K562 (cell line): ENCODE results near the gene RTBDN. TPM values are rescaled to one million over a fixed set of nuclear protein-coding genes. Genes with fewer than 3 reads are reported as not detected.

Experiments
- ATF7 ChIP-seq: fragments of 450-650 bp; IDR thresholded peaks from 2 replicates; pipeline ENCODE4 v1.7.1; 2014; ENCODE audit warnings: mild to moderate bottlenecking, moderate library complexity
- BCOR ChIP-seq: fragments of 450-650 bp; IDR thresholded peaks from 2 replicates; pipeline ENCODE4 v1.6.1; 2016
- CBX2 ChIP-seq: fragments of 200-600 bp; sonication (generic); IDR thresholded peaks from one replicate; pipeline ENCODE4 v1.6.1; 2012; ENCODE audit warnings: mild to moderate bottlenecking, low read length, inconsistent platforms; ENCODE audit not compliant: insufficient read depth, poor library complexity, severe bottlenecking
- CTBP1 ChIP-seq: fragments of 450-650 bp; IDR thresholded peaks from 2 replicates; pipeline ENCODE4 v1.6.1; 2016; ENCODE audit warnings: borderline replicate concordance
- GATAD2A ChIP-seq: fragments of 450-650 bp; IDR thresholded peaks from 2 replicates; pipeline ENCODE4 v1.6.1; 2017
- HMG20B ChIP-seq: fragments of 250-450 bp; sonication (Bioruptor Pico); IDR thresholded peaks from 2 replicates; pipeline ENCODE4 v1.5.0; 2021; ENCODE audit warnings: mild to moderate bottlenecking
- HMGN3 ChIP-seq: IDR thresholded peaks from 2 replicates; pipeline ENCODE4 v1.6.1; 2011; ENCODE audit warnings: borderline replicate concordance, low read depth, mild to moderate bottlenecking, mixed read lengths, low read length; ENCODE audit not compliant: insufficient read length; ENCODE audit errors: extremely low read depth
- JUN ChIP-seq, 2 experiments: sonication (generic) in 1 of 2; formaldehyde crosslinking in 1 of 2; IDR thresholded peaks; 2 replicates each; pipeline versions ENCODE4 v1.6.1 to v1.8.0; 2012 to 2022; ENCODE audit warnings: borderline replicate concordance in 2 of 2, mild to moderate bottlenecking in 2 of 2, improper control_type of control experiment in 1 of 2, low read depth in 1 of 2, low read length in 1 of 2, missing genetic modification reagents in 1 of 2
- KDM2B ChIP-seq: fragments of 250-450 bp; sonication (Bioruptor Pico); IDR thresholded peaks from 2 replicates; pipeline ENCODE4 v1.8.0; 2021; ENCODE audit warnings: mild to moderate bottlenecking, moderate library complexity
- LCOR ChIP-seq: sonication (generic); formaldehyde crosslinking; IDR thresholded peaks from 2 replicates; pipeline ENCODE4 v1.8.0; 2022; ENCODE audit warnings: mild to moderate bottlenecking, missing genetic modification reagents
- MCM3 ChIP-seq: fragments of 450-650 bp; IDR thresholded peaks from 2 replicates; pipeline ENCODE4 v1.6.1; 2016
- MECOM ChIP-seq: fragments of 250-450 bp; sonication (Bioruptor Pico); IDR thresholded peaks from 2 replicates; pipeline ENCODE4 v1.8.0; 2022; ENCODE audit warnings: inconsistent platforms
- NFIX ChIP-seq: fragments of 250-450 bp; sonication (Bioruptor Pico); IDR thresholded peaks from 2 replicates; pipeline ENCODE4 v1.4.0; 2020; ENCODE audit warnings: low read depth, mild to moderate bottlenecking, moderate library complexity
- PHF21A ChIP-seq: fragments of 450-650 bp; IDR thresholded peaks from 2 replicates; pipeline ENCODE4 v1.6.1; 2017; ENCODE audit warnings: low read depth, borderline replicate concordance
- SNIP1 ChIP-seq: fragments of 450-650 bp; IDR thresholded peaks from 2 replicates; pipeline ENCODE4 v1.7.1; 2017; ENCODE audit warnings: low read depth, mild to moderate bottlenecking
- STAT5B ChIP-seq: fragments of 250-450 bp; sonication (Bioruptor Pico); IDR thresholded peaks from 2 replicates; pipeline ENCODE4 v1.8.0; 2021; ENCODE audit warnings: mild to moderate bottlenecking, inconsistent platforms
- YBX1 ChIP-seq: fragments of 450-650 bp; IDR thresholded peaks from 2 replicates; pipeline ENCODE4 v1.7.1; 2016; ENCODE audit warnings: mild to moderate bottlenecking
- ZNF41 ChIP-seq: fragments of 250-450 bp; sonication (Bioruptor Pico); conservative IDR thresholded peaks from 2 replicates; pipeline ENCODE4 v1.4.0; 2020; ENCODE audit warnings: mild to moderate bottlenecking
- ZNF76 ChIP-seq: fragments of 250-450 bp; sonication (Bioruptor Pico); IDR thresholded peaks from 2 replicates; pipeline ENCODE4 v1.4.0; 2020; ENCODE audit warnings: mild to moderate bottlenecking, moderate library complexity, borderline replicate concordance
- polyA plus RNA-seq, 8 experiments: library from polyadenylated mRNA; depleted of rRNA in 4 of 8; stranded (reverse) in 5 of 8; unstranded in 3 of 8; fragments of >200 nt; fragmentation: Nextera tagmentation in 2 of 8; fragmentation: Illumina TruSeq in 1 of 8; extraction: Ambion mirVana in 2 of 8; extraction: Trizol in 1 of 8; gene quantifications; 2 replicates each; pipeline versions ENCODE4 v1.2.1 to v1.2.3, GENCODE V29; 2011 to 2014; ENCODE audit warnings: inconsistent platforms in 1 of 8, missing spikeins in 1 of 8
- total RNA-seq, 7 experiments: library from RNA; depleted of rRNA in 6 of 7; stranded (reverse); fragments of >200 nt in 6 of 7; fragmentation: Illumina TruSeq in 2 of 7; extraction: Trizol in 2 of 7; gene quantifications; 2 replicates each; pipeline versions ENCODE4 v1.2.1 to v1.2.3, GENCODE V29; 2011 to 2021; ENCODE audit warnings: low replicate concordance in 1 of 7
- TF ChIP-seq, protein P1 (sequence below): fragments of 250-450 bp; sonication (Bioruptor Pico); IDR thresholded peaks from 2 replicates; pipeline ENCODE4 v1.8.0; 2021; ENCODE audit warnings: mild to moderate bottlenecking, moderate library complexity
- TF ChIP-seq, protein P2 (sequence below): fragments of 200-800 bp; sonication (Bioruptor generic); IDR thresholded peaks from 2 replicates; pipeline ENCODE4 v1.6.1; 2017; ENCODE audit warnings: missing genetic modification characterization, missing compliant biosample characterization
- TF ChIP-seq, protein P3 (sequence below), 2 experiments: fragments of 450-650 bp; IDR thresholded peaks; 2 replicates each; pipeline ENCODE4 v1.6.1; 2016

The RTBDN gene
- total and polyA plus RNA-seq, 9 of the 15 experiments (the other 6 are each of a cell fraction or from before 2014, with no cell fraction given): 0.20 to 2.3 (median 0.72) TPM; not detected in 1

DNA sequence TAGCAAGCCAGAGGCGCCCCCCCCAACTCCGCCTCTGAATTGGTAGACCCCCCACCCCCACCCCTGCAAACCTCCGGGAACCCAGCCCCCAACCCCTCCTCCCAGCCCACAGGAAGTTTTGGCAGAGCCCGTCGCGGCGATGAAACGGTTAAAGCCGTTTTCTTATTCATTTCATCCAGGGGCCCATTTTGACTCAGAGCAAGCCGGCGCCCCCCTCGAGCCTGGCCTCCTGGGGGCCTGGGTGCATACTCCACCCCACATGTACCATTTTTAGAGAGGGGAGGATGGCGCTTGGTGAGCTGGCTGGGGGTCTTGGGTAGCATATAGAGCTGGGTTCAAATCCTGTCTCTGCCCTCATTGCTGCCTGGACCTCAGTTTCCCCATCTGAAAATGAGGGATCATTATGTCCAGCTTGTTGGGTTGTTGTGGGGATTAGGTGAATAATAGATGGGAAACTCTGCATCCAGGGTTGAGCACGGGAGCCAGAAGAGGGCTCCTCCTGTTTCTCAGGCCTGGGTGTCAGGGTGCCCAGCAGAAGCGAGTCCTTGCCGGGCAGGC, 51.0 kb downstream of the RTBDN start (continued):
- no peak for TF ChIP-seq JUN (IDR thresholded peaks at IDR 0.05; ENCODE audit: borderline replicate concordance, low read depth, low read length)
- TF ChIP-seq JUN (CRISPR knock-in tag; IDR thresholded peaks at IDR 0.05; ENCODE audit: borderline replicate concordance): no peak
- no peak for TF ChIP-seq HMGN3
- TF ChIP-seq GATAD2A: 0 out of 2 replicates have a peak, but pooled peaks have one; percentile 9
- no peak for TF ChIP-seq KDM2B (CRISPR knock-in tag)
- TF ChIP-seq STAT5B (CRISPR knock-in tag): no peak
- TF ChIP-seq ATF7: no peak
- TF ChIP-seq LCOR: no peak
- TF ChIP-seq, protein P1, sequence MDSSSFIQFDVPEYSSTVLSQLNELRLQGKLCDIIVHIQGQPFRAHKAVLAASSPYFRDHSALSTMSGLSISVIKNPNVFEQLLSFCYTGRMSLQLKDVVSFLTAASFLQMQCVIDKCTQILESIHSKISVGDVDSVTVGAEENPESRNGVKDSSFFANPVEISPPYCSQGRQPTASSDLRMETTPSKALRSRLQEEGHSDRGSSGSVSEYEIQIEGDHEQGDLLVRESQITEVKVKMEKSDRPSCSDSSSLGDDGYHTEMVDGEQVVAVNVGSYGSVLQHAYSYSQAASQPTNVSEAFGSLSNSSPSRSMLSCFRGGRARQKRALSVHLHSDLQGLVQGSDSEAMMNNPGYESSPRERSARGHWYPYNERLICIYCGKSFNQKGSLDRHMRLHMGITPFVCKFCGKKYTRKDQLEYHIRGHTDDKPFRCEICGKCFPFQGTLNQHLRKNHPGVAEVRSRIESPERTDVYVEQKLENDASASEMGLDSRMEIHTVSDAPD: no peak
- no peak for TF ChIP-seq MCM3
- no peak for TF ChIP-seq NFIX (CRISPR knock-in tag)
- TF ChIP-seq ZNF76 (CRISPR knock-in tag): no peak
- TF ChIP-seq HMG20B (CRISPR knock-in tag): no peak
- TF ChIP-seq PHF21A: no peak
- peak; percentile 41; the same call in 1 of the 2 replicates for TF ChIP-seq BCOR
- no peak for TF ChIP-seq CBX2
- no peak for TF ChIP-seq ZNF41
- TF ChIP-seq YBX1: no peak
- TF ChIP-seq, protein P2, sequence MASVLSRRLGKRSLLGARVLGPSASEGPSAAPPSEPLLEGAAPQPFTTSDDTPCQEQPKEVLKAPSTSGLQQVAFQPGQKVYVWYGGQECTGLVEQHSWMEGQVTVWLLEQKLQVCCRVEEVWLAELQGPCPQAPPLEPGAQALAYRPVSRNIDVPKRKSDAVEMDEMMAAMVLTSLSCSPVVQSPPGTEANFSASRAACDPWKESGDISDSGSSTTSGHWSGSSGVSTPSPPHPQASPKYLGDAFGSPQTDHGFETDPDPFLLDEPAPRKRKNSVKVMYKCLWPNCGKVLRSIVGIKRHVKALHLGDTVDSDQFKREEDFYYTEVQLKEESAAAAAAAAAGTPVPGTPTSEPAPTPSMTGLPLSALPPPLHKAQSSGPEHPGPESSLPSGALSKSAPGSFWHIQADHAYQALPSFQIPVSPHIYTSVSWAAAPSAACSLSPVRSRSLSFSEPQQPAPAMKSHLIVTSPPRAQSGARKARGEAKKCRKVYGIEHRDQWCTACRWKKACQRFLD (CRISPR knock-in tag): peak; percentile 23; the same call in 1 of the 2 replicates
- TF ChIP-seq MECOM: 0 out of 2 replicates have a peak, but pooled peaks have one; percentile 11
- TF ChIP-seq SNIP1: no peak
- TF ChIP-seq CTBP1: no peak
- TF ChIP-seq, protein P3, sequence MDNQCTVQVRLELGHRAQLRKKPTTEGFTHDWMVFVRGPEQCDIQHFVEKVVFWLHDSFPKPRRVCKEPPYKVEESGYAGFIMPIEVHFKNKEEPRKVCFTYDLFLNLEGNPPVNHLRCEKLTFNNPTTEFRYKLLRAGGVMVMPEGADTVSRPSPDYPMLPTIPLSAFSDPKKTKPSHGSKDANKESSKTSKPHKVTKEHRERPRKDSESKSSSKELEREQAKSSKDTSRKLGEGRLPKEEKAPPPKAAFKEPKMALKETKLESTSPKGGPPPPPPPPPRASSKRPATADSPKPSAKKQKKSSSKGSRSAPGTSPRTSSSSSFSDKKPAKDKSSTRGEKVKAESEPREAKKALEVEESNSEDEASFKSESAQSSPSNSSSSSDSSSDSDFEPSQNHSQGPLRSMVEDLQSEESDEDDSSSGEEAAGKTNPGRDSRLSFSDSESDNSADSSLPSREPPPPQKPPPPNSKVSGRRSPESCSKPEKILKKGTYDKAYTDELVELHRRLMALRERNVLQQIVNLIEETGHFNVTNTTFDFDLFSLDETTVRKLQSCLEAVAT (IDR thresholded peaks at IDR 0.05): no peak
